GM21528 (cell line): ENCODE results near the gene IL12A.

Experiments used
- ATAC-seq: cut with Tn5 transposase; IDR thresholded peaks from one replicate; pipeline ENCODE4 v1.9.1; 2021; ENCODE audit warnings: mild to moderate bottlenecking, moderate library complexity; ENCODE audit not compliant: unreplicated experiment, low FRiP score

The IL12A gene

GRCh38 chr3:159989973-159990846, 1.6 kb downstream of the IL12A start:
- ATAC-seq = no peak

DNA sequence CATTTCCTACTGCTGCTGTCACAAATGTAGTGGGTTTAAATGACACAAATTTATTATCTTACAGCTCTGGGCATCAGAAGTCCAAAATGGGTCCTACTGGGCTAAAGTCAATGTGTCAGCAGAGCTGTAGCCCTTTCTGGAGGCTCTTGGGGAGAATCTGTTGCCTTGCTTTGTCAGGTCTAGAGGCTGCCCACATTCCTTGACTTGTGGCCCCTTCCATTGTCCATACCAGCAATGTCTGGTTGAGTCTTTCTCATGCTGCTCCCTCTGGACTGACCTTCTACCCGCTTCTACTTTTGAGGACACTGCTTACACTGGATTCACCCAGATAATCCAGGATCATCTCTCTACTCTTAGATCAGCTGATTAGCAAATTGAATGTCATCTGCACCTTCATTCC, 3.0 kb downstream of the IL12A start:
- no peak for ATAC-seq

DNA sequence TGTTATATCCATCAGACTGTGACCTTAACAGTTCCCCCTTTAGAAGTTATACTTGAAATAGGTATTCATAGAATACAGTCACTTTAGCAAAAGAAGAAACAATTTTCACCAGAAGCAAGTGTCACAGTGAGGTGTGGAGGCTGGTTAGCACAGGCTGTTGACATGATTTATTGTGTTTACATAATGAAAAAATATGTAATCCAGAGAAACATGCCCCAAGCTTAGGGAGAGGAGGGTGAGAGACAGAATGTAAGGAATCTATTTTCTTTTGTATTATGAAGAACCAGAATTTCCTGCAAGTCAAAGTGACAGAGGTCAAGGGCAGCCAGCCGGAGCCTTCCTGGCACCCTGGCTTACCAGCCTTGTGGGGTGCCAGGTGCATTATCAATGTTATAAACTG, 4.0 kb downstream of the IL12A start:
- ATAC-seq = no peak

DNA sequence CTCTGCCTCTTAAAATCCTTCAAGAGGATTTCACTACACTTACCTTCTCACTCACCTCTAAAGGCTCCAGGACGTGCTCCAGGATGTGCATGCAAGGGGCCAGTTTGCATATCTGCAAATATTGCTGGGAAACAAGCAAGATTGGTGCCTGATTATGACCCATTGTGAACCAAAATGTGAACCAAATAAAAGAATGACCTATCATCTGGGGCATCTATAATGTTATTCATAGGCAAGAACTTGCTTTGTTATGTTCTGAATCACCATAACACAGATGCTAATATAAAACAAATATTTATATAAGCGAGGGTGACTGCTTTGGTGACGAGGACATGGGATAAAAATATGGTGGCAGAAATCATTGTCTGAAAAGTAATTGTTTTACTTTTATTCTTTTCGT, 5.5 kb downstream of the IL12A start:
- no peak for ATAC-seq

DNA sequence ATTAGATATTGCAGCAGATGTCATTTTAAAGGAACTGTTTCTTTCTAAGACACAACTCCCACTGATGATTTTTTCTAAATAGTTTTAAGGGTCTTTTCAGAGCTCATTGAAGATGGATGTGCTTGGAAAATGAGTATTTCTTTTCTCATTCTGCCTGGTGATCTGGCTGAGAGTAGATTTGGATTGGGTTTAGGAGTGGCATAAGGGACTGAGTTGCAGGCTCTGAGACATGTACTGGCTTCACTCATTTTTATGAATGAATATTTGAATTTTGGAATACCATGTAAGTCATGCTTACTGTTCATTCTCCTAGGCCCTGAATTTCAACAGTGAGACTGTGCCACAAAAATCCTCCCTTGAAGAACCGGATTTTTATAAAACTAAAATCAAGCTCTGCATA, 6.5 kb downstream of the IL12A start:
- ATAC-seq = no peak

DNA sequence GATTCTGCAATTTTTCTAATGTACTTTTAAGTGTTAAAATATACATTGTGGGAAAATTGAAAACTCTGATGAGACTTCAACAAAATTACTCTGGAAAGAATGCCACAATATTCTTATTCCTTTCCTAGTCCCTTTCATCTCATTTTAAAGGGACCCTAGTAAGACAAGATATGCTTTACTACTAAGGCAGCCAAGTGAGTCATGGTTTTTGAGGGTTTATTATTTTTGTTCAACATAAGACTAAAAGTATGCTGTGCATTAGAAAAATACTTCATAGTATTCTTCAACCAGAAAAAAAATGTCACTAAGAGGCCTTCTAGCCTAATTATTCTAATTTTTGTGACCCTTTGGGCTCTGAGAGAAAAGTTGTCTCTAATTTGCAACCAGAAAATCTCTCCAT, 7.4 kb downstream of the IL12A start:
- ATAC-seq = no peak

- ATAC-seq = no peak
These were observed 8.3 kb downstream of the IL12A start for GRCh38 chr3:159996959-159997358.

DNA sequence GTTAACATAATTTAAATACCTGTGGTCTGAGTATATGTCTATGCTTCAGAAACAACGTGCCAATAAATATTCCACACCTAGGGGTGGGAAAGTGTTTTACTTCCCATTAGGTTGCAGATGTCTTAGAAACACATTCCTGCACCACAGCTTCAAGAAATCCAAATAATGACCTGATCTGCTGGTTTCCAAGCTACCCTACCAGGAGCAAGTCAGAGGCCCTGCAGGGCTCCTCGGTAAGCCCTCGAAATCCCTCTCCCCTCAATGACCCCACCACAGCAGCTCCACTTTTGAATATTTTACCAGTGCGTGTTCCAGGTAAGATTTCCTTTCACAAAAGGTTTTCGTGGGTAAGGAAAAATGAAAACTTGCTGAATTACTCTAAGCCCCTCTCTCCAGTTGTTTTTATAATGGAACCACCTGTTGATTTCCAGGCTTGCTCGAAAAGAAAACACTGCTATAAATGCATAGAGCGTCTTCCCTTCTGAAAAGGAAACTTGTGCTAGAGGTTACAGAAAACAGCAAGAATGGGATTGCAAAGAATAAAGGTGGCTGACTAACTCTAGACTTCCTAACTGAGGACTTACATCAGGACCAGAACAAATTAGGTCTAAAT, 12.6 kb downstream of the IL12A start:
- ATAC-seq = no peak

DNA sequence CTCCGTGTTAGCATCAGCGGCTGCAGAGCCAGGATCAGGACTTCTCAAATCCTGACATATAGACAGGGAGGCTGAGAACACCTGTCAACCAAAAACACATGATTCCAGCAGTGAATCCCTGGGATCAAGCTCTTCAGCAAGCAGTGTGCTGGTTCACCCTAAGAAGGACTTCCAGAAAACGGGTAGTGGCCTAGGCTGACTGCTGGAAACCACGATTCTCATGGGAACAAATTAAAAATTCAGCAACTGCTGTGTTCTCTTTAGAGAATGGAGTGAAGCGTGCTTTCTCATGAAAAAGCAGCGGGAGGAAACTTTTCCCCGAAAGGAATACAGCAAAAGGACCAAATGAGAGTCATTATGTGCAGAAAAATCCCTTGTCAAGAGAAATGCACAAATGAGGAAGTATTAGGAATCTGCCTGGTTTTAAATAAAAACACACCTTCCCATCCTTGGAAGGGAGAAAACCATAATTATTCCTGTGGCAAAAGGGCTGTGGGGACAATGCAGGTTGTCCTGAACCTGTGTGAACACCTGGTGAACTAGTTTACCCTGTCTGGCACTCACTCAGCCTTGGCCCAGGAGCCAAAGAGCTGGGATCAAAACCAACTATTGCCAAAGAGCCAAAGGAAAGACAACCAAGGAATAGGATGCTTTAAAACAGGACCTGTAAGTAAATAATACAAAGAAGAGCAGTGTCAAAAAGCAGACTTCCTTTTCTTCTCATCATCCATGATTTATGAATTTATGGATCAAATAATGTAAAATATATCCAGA, 13.4 kb downstream of the IL12A start:
- no peak for ATAC-seq

GRCh38 chr3:160003520-160004128, 15.0 kb downstream of the IL12A start:
- ATAC-seq = peak; percentile 70

GRCh38 chr3:160005004-160005403, 16.4 kb downstream of the IL12A start:
- no peak for ATAC-seq

- peak; percentile 46 for ATAC-seq
These were observed 17.9 kb downstream of the IL12A start for GRCh38 chr3:160006282-160007163.

DNA sequence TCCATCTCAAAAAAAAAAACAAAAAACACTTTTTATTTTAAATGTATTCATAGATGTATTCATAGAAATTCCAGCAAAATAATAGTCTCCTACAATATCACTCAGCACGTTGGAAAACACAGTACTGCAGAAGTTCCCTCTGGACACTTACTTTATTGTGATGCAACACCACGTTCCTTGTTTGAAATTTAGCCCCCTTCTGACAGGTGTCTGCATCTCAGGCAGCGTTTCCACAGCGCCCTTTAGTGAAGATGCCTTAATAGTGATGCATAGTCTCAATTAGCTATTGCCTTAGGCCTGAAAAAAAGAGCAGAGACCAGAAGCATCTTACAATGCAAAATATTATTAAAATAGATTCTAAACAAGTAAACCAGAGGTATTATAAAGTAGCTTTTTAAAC, 20.3 kb downstream of the IL12A start:
- no peak for ATAC-seq

DNA sequence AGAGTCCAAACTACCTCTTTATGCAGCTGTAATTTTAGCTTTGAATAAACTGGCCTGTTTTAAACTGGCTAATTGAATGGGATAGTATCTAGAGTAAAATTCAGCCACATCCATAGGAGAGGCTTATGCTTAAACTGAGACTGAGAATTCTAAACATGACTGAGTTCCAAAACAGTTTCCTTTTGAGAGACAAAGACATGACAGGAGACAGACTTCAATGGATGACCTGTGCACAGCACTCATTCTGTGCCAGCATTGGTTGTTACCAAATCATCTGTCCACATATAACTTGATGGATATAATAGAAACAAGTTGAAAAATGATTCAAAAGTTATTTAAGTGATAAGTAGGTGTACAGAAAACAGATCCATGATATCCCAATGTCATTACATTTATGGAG, 20.9 kb downstream of the IL12A start:
- no peak for ATAC-seq

GRCh38 chr3:160010578-160010977, 21.9 kb downstream of the IL12A start:
- peak; percentile 64 for ATAC-seq

DNA sequence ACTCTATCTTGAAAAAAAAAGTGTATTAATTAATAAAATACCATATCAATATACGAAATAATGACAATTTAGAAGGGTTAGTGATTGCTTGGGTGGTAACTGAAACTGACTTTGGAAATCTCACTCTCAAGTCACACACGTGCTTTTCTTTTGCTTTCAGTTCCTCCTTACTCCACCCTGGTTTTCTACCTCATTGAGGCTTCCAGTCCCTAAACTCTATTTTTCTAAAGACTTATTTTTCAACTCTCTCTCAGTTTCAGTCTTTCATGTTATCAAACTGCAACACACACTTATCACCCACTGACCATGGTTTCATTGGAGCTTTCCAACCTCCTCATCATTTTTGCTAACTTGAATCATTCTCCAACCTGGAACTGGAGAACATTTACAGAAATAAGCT, 23.5 kb downstream of the IL12A start:
- peak; percentile 87 for ATAC-seq

DNA sequence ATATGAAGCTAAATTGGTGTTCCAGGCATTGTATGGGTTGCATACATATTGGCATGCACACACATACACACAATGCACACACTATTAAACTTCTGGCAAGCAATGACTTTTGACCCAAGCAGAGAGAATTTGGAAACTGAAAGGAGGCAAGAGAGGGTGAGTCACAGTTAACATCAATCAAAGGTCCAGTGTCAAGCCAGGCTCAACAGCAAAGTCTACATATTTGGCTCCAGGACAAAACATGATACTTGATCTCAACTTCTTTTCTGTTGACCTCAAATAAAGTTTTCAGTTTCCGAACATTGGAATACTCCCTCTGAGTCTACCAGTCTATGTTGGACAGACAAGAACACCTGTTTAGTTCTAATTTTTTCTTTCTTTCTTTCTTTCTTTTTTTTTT, 28.3 kb downstream of the IL12A start:
- no peak for ATAC-seq

- no peak for ATAC-seq
These were observed 30.3 kb downstream of the IL12A start for GRCh38 chr3:160018959-160019358.

- ATAC-seq = no peak
These were observed 31.5 kb downstream of the IL12A start for GRCh38 chr3:160020057-160020711.
